ENCODE data around the gene TMEM121. TPM values are rescaled to one million over a fixed set of nuclear protein-coding genes. Genes with fewer than 3 reads are reported as not detected.
A peak's percentile ranks its signal among the peaks of the same experiment; 100 is the strongest.

Gene TMEM121
- total RNA-seq, 1 donor from 2014 or later, result 9.9 TPM

- intact Hi-C loops (cut with micrococcal nuclease), result loop anchor here (1.0 to 5.0 kb wide), 7 partner anchors 15 to 738 kb away; partner anchors contain the start of genes BRF1, CRIP2 and MTA1
- Mint-ChIP-seq H3K27me3 (ENCODE audit: insufficient read depth) (no peaks in the 10 kb centered on the region), H3K4me3 (peak overlapping the region; percentile 83), H3K9me3 (no peaks in the 10 kb centered on the region), H3K36me3 (ENCODE audit: low read depth) (no peaks in the 10 kb centered on the region), H3K4me1 (ENCODE audit: low read depth) (peaks cover 14% of the 10 kb centered on the region), H3K27ac (no peak overlapping the region)
- DNase-seq (ENCODE audit: low spot score), result no peak
Observed at GRCh38 chr14:105490267-105490571, 36.2 kb upstream of the TMEM121 start.

GRCh38 chr14:105490572-105491365 is 35.6 kb upstream of the TMEM121 start, which contains the start of gene TEDC1:
TEDC1 (plus strand) TSS chr14:105491246; CDS start chr14:105491376, 130 bp downstream.
- Mint-ChIP-seq H3K27ac (peak within 1 kb of the TSS; percentile 90), H3K4me1 (ENCODE audit: low read depth) (peaks cover 10% of the 10 kb centered on the region)

DNA sequence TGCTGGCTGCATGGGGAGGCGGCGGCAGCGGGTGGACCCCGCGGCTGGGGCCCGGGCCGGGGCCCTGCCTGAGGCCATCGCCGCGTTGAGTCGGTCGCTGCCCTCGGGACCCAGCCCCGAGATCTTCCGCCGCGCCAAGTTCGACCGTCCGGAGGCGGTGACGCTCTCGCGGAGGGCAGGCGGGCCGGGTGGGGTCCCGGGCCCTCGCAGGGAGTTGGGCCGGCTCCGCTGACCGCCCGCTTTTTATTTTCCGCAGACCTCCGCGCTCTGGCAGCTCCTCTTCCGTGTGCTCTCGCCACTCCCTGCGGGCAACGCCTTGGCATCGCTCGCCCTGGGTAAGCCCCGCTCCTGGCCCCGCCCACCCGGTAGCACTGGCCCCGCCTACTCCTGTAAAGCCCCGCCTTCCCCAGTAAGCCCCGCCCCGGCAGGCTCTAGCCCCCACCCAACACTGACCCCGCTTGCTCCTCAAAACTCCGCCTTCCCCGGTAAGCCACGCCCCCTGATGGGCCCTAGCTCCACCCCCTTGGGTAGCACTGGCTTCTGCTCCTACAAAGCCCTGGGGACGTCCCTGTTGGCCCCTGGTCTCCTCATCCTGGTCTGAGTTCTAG is 34.9 kb upstream of the TMEM121 start:
- Mint-ChIP-seq H3K4me1 (ENCODE audit: low read depth) (peaks cover 8% of the 10 kb centered on the region), H3K9me3 (no peaks in the 10 kb centered on the region), H3K27ac (peak overlapping the region; percentile 90), H3K4me3 (peak overlapping the region; percentile 87), H3K36me3 (ENCODE audit: low read depth) (no peaks in the 10 kb centered on the region), H3K27me3 (ENCODE audit: insufficient read depth) (no peaks in the 10 kb centered on the region)
- intact Hi-C loops (cut with micrococcal nuclease), result loop anchor here (1.0 to 5.0 kb wide), 9 partner anchors 9 to 558 kb away; partner anchors contain the start of genes CDCA4, CRIP2, GPR132 and TEX22
- peak; percentile 84 for DNase-seq (ENCODE audit: low spot score)

More at GRCh38 chr14:105490572-105491365, 35.6 kb upstream of the TMEM121 start, which contains the start of gene TEDC1:
- peak; percentile 99 for DNase-seq (ENCODE audit: low spot score)
- no peaks in the 10 kb centered on the region for H3K27me3 Mint-ChIP-seq (ENCODE audit: insufficient read depth)
- H3K4me3 Mint-ChIP-seq, result peak within 1 kb of the TSS; percentile 87
- H3K9me3 Mint-ChIP-seq, result no peaks in the 10 kb centered on the region
- H3K36me3 Mint-ChIP-seq (ENCODE audit: low read depth), result no peaks in the 10 kb centered on the region
- intact Hi-C loops (cut with micrococcal nuclease), result loop anchor here (1.0 to 5.0 kb wide), 14 partner anchors 8 to 738 kb away; partner anchors contain the start of genes BRF1, CDCA4, CRIP2 and GPR132

DNA sequence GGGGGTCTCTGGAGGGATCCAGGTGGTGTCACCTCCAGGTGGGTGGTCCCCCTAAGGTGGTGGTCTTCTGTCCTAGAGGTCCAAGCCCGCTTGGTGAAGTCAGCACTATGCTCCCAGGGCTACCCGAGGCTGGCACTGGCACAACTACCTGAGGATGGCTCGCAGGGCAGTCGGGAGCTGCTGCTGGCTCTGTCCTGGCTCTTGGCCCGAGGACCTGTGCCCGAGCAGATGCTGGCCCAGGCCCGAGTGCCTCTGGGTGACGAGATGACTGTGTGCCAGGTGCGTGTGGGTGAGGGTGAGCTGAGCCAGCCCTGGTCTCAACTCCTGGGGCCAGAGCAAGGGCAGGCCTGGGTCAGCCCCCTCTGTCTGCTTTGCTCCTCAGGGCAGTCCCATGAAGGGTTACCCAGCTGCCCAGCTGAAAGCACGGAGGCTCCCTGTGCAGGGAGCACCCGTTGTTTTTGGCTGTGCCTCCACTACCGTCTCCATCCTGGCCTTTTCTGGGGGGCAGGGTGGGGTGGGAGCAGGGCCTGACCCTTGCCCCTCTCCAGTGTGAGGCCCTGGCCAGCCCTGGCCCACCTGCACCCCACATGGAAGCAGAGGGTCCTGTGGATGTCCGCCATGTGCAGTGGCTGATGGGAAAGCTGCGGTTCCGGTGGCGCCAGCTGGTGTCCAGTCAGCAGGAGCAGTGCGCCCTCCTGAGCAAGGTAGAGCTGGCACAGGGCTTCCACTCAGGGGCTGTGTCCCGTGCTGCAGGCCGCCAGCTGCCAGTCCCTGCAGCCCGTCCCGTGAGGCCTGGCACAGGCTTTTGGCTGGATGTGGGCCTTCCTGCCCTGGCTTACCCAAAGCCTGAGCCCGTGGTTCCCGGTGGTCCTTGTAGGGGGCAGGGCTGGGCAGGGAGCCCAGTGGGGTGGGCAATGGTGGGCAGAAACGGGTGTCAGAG is 34.1 kb upstream of the TMEM121 start:
- no peaks in the 10 kb centered on the region for H3K36me3 Mint-ChIP-seq (ENCODE audit: low read depth)
- intact Hi-C loops (cut with micrococcal nuclease), result loop anchor here (5.0 kb wide), 1 partner anchor 400 kb away; no protein-coding TSS in a partner anchor
- DNase-seq (ENCODE audit: low spot score), result no peak
- no peaks in the 10 kb centered on the region for H3K27me3 Mint-ChIP-seq (ENCODE audit: insufficient read depth)
- H3K4me1 Mint-ChIP-seq (ENCODE audit: low read depth), result peaks cover 8% of the 10 kb centered on the region
- peak overlapping the region; percentile 87 for H3K4me3 Mint-ChIP-seq
- H3K27ac Mint-ChIP-seq, result peak overlapping the region; percentile 90
- H3K9me3 Mint-ChIP-seq, result no peaks in the 10 kb centered on the region

GRCh38 chr14:105492971-105493871 is 33.2 kb upstream of the TMEM121 start:
- H3K4me3 Mint-ChIP-seq, result peak overlapping the region; percentile 45
- H3K27ac Mint-ChIP-seq, result peak overlapping the region; percentile 48
- no peaks in the 10 kb centered on the region for H3K36me3 Mint-ChIP-seq (ENCODE audit: low read depth)
- intact Hi-C loops (cut with micrococcal nuclease), result loop anchor here (5.0 kb wide), 1 partner anchor 401 kb away; no protein-coding TSS in a partner anchor
- DNase-seq (ENCODE audit: low spot score), result no peak
- H3K4me1 Mint-ChIP-seq (ENCODE audit: low read depth), result peaks cover 8% of the 10 kb centered on the region
- no peaks in the 10 kb centered on the region for H3K9me3 Mint-ChIP-seq
- H3K27me3 Mint-ChIP-seq (ENCODE audit: insufficient read depth), result no peaks in the 10 kb centered on the region

DNA sequence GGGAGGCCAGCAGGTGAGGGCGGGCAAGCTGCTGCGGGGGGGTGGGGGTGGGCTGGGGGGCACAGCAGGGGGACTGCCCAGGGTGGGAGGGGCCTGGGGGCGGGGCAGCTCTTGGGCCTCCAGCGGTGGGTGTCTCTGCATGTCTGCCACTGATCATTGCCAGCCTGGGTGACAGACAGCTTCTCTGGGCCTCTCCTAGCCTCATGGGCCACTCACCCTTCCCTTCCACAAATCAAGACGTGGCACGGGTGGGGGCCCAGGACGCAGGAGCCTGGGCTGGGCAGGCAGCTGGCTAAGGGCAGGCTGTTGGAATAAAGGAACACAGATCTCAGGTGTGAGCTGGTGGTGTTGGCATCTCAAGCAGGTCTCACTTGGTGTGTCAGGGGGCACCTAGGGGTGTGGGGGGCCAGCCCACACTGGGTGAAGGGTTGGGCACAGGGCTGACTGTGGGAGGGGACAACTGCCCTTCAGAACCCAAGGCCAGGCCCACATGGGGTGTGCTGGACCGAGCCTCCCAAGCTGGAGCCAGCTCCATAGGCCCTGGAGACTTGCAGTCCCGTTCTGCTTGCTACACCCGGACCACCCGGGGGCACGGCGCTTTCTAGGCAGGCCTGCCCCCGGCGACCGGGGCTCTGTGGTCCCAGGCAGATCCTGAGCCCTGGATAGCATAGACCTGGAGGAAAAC is 32.3 kb upstream of the TMEM121 start:
- no peak for DNase-seq (ENCODE audit: low spot score)
- no peak overlapping the region for H3K27ac Mint-ChIP-seq
- no peaks in the 10 kb centered on the region for H3K36me3 Mint-ChIP-seq (ENCODE audit: low read depth)
- H3K4me3 Mint-ChIP-seq, result no peak overlapping the region
- peaks cover 7% of the 10 kb centered on the region for H3K4me1 Mint-ChIP-seq (ENCODE audit: low read depth)
- no peaks in the 10 kb centered on the region for H3K27me3 Mint-ChIP-seq (ENCODE audit: insufficient read depth)
- H3K9me3 Mint-ChIP-seq, result no peaks in the 10 kb centered on the region
- intact Hi-C loops (cut with micrococcal nuclease), result loop anchor here (5.0 kb wide), 1 partner anchor 402 kb away; no protein-coding TSS in a partner anchor

- no peaks in the 10 kb centered on the region for H3K36me3 Mint-ChIP-seq (ENCODE audit: low read depth)
- H3K27me3 Mint-ChIP-seq (ENCODE audit: insufficient read depth), result no peaks in the 10 kb centered on the region
- H3K9me3 Mint-ChIP-seq, result no peaks in the 10 kb centered on the region
- no peak overlapping the region for H3K27ac Mint-ChIP-seq
- H3K4me1 Mint-ChIP-seq (ENCODE audit: low read depth), result peaks cover 2% of the 10 kb centered on the region
- no peak overlapping the region for H3K4me3 Mint-ChIP-seq
- no peak for DNase-seq (ENCODE audit: low spot score)
- intact Hi-C loops (cut with micrococcal nuclease), result loop anchor here (5.0 kb wide), 1 partner anchor 402 kb away; no protein-coding TSS in a partner anchor
Observed at GRCh38 chr14:105494606-105494929, 31.8 kb upstream of the TMEM121 start.

DNA sequence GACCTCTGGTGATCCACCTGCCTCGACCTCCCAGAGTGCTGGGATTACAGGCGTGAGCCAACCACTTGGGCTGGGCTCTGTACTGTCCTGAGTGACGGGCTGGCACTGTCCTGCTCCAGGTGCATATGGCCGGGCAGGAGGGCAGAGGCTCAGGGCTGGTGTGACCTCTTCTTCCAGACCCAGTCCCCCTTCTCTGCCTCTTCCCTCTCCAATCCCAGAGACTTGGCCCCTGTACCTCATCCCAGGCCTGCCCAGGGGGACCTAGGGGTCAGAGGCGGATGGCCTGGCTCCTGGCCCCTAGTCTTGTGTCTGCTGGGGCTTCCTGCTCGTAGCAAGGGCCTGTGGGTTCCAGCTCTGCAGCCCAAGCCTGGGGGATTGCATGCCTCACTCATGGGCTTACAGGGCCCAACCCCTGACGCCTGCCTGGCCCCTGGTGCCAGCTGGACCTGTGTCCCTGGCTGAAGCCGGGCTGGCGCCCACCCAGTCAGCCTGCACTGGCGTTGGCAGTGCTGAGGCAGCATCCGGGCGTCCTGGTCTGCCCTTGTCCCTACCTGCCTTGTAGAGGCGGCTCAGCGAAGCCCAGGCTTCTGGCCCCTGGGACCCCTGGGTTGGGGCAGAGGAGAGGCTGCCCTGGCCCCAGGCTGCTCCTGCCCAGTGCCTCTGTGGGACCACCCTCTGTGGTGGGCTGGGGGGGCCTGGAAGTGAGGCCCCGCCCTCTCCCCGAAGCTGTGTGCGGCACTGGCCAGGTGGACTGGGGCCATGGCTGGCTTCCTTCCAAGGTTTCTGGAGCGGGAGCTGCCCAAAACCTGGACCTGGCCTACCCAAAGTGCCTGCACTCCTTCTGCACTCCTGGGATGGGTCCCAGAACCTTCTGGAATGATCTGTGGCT is 31.0 kb upstream of the TMEM121 start:
- Mint-ChIP-seq H3K27me3 (ENCODE audit: insufficient read depth) (no peaks in the 10 kb centered on the region), H3K4me3 (no peak overlapping the region), H3K36me3 (ENCODE audit: low read depth) (no peaks in the 10 kb centered on the region), H3K9me3 (no peaks in the 10 kb centered on the region), H3K4me1 (ENCODE audit: low read depth) (no peaks in the 10 kb centered on the region), H3K27ac (no peak overlapping the region)
- DNase-seq (ENCODE audit: low spot score), result no peak
- intact Hi-C loops (cut with micrococcal nuclease), result loop anchor here (5.0 kb wide), 1 partner anchor 132 kb away; no protein-coding TSS in a partner anchor

- Mint-ChIP-seq H3K4me3 (no peak overlapping the region), H3K4me1 (ENCODE audit: low read depth) (no peaks in the 10 kb centered on the region), H3K36me3 (ENCODE audit: low read depth) (no peaks in the 10 kb centered on the region), H3K9me3 (no peaks in the 10 kb centered on the region), H3K27me3 (ENCODE audit: insufficient read depth) (no peaks in the 10 kb centered on the region), H3K27ac (no peak overlapping the region)
- intact Hi-C loops (cut with micrococcal nuclease), result loop anchor here (5.0 kb wide), 1 partner anchor 131 kb away; no protein-coding TSS in a partner anchor
- no peak for DNase-seq (ENCODE audit: low spot score)
Observed at GRCh38 chr14:105495990-105496830, 30.2 kb upstream of the TMEM121 start.
